NOMO-1 treated with dmso at 0.1 percent for 144 hours (cell line): ENCODE data around the gene CCDC74A.
"Not testable (repeated sequence)": the region's sequence is repeated elsewhere in the genome, so short reads cannot be mapped to it uniquely, and the experiment has no call there.

Source experiments
- DNase-seq: peaks from one replicate; lab custom pipeline; 2025; ENCODE audit not compliant: unreplicated experiment; lab: John Stamatoyannopoulos, UW

Gene CCDC74A

GRCh38 chr2:131525256-131525655 lies 2.4 kb upstream of the CCDC74A start:
- not testable (repeated sequence) for DNase-seq

GRCh38 chr2:131528981-131529863 lies 1.5 kb downstream of the CCDC74A start:
- not testable (repeated sequence) for DNase-seq

GRCh38 chr2:131529864-131530445 lies 2.3 kb downstream of the CCDC74A start:
- DNase-seq: not testable (repeated sequence)

- DNase-seq: not testable (repeated sequence)
Measured at GRCh38 chr2:131530626-131531344, 3.1 kb downstream of the CCDC74A start.

- not testable (repeated sequence) for DNase-seq
Measured at GRCh38 chr2:131531547-131532185, 4.0 kb downstream of the CCDC74A start.

GRCh38 chr2:131532723-131533608 lies 5.3 kb downstream of the CCDC74A start:
- DNase-seq: not testable (repeated sequence)

- not testable (repeated sequence) for DNase-seq
Measured at GRCh38 chr2:131533609-131534316, 6.1 kb downstream of the CCDC74A start.

- not testable (repeated sequence) for DNase-seq
Measured at GRCh38 chr2:131534317-131534672, 6.6 kb downstream of the CCDC74A start.

GRCh38 chr2:131534965-131535364 lies 7.3 kb downstream of the CCDC74A start:
- DNase-seq: not testable (repeated sequence)

- DNase-seq: no peak
Measured at GRCh38 chr2:131535526-131535925, 7.8 kb downstream of the CCDC74A start.

- not testable (repeated sequence) for DNase-seq
Measured at GRCh38 chr2:131535951-131536826, 8.5 kb downstream of the CCDC74A start.

GRCh38 chr2:131536841-131537240 lies 9.2 kb downstream of the CCDC74A start:
- not testable (repeated sequence) for DNase-seq

- not testable (repeated sequence) for DNase-seq
Measured at GRCh38 chr2:131538856-131539255, 11.2 kb downstream of the CCDC74A start.

- no peak for DNase-seq
Measured at GRCh38 chr2:131542438-131543384, 15.0 kb downstream of the CCDC74A start.

- no peak for DNase-seq
Measured at GRCh38 chr2:131543385-131543891, 15.8 kb downstream of the CCDC74A start.

- DNase-seq: not testable (repeated sequence)
Measured at GRCh38 chr2:131544006-131544812, 16.5 kb downstream of the CCDC74A start.
